Panc1 (cell line): ENCODE results near the gene RAB23. TPM values are rescaled to one million over a fixed set of nuclear protein-coding genes. Genes with fewer than 3 reads are reported as not detected.

ENCODE experiments used
- ATAC-seq: fragments of 200-7000 bp; cut with Tn5 transposase; 2 replicates; pipeline ENCODE4 v1.9.1; 2020; ENCODE audit warnings: mild to moderate bottlenecking, moderate library complexity
- BruUV-seq: library from RNA; stranded (reverse); fragments of 400-500 nt; replicated peaks from 2 replicates; lab custom pipeline; 2021; lab: Mats Ljungman, UMichigan
- CTCF ChIA-PET: fragments of 300-600 bp; sonication (Branson Sonifier 250); formaldehyde crosslinking; loops from one replicate; lab custom pipeline; 2022; ENCODE audit warnings: antibody characterized with exemption; lab: Charles Lee
- POLR2A ChIA-PET: fragments of 300-600 bp; sonication (Branson Sonifier 250); formaldehyde crosslinking; loops from one replicate; lab custom pipeline; 2022; ENCODE audit warnings: antibody characterized with exemption; lab: Charles Lee
- DNase-seq: peaks from one replicate; pipeline ENCODE4 v3.0.0-alpha.2; 2010; ENCODE audit warnings: low read depth, low spot score
- H3K27ac ChIP-seq: 2 replicates; pipeline ENCODE4 v1.5.1; 2011; ENCODE audit warnings: mild to moderate bottlenecking, low read length, inconsistent platforms
- H3K27me3 ChIP-seq: fragments of 200-500 bp; sonication (Bioruptor generic); 2 replicates; pipeline ENCODE4 v1.6.0; 2014; ENCODE audit warnings: low read length, inconsistent platforms; ENCODE audit not compliant: control insufficient read depth, insufficient read depth
- H3K36me3 ChIP-seq: fragments of 200-500 bp; sonication (Bioruptor generic); 2 replicates; pipeline ENCODE4 v1.5.1; 2014; ENCODE audit warnings: inconsistent platforms, mild to moderate bottlenecking, low read length, moderate library complexity; ENCODE audit not compliant: control insufficient read depth, insufficient read depth
- H3K4me1 ChIP-seq: 2 replicates; pipeline ENCODE4 v1.5.1; 2011; ENCODE audit warnings: inconsistent platforms, mild to moderate bottlenecking, low read length, moderate library complexity; ENCODE audit not compliant: control insufficient read depth, insufficient read depth
- H3K4me3 ChIP-seq, 2 experiments: 2 replicates each; pipeline ENCODE4 v1.5.1; 2011 to 2012; ENCODE audit warnings: low read depth in 2 of 2, low read length in 2 of 2, mild to moderate bottlenecking in 2 of 2, inconsistent platforms in 1 of 2, moderate library complexity in 1 of 2
- H3K9me3 ChIP-seq: fragments of 200-500 bp; sonication (Bioruptor generic); 2 replicates; pipeline ENCODE4 v1.5.1; 2014; ENCODE audit warnings: low read depth, mild to moderate bottlenecking, inconsistent platforms, low read length, moderate library complexity; ENCODE audit not compliant: control insufficient read depth, insufficient read depth
- POLR2AphosphoS5 ChIP-seq: IDR thresholded peaks from 2 replicates; pipeline ENCODE4 v1.6.1; 2012; ENCODE audit warnings: mild to moderate bottlenecking, low read depth, low read length, moderate library complexity
- SIN3A ChIP-seq: IDR thresholded peaks from 2 replicates; pipeline ENCODE4 v1.6.1; 2012; ENCODE audit warnings: low read depth, mild to moderate bottlenecking, low read length, moderate library complexity, borderline replicate concordance; ENCODE audit not compliant: insufficient read depth
- TCF7L2 ChIP-seq: IDR thresholded peaks from 2 replicates; pipeline ENCODE4 v1.6.1; 2011; ENCODE audit warnings: mild to moderate bottlenecking, low read depth, low read length, inconsistent platforms
- in situ Hi-C: cut with HindIII; loops from 2 replicates; pipeline ENCODE4 v1.10.0; 2016; ENCODE audit warnings: low sequenced_read_pairs, low pct_unique_long_range_greater_than_20kb
- intact Hi-C: fragments of 100-400 bp; cut with micrococcal nuclease; formaldehyde crosslinking; loops from one replicate; pipeline ENCODE4 v1.10.0; 2022; ENCODE audit not compliant: unreplicated experiment
- total RNA-seq: library from RNA; stranded (reverse); gene quantifications from one replicate; pipeline ENCODE4 v1.2.1, GENCODE V29; 2021; ENCODE audit not compliant: unreplicated experiment
- TF ChIP-seq, protein P1 (sequence below): fragments of 450-650 bp; IDR thresholded peaks from 2 replicates; pipeline ENCODE4 v1.5.1; 2017; ENCODE audit warnings: mild to moderate bottlenecking
- TF ChIP-seq, protein P2 (sequence below), 2 experiments: IDR thresholded peaks; 2 replicates each; pipeline ENCODE4 v1.6.1; 2011 to 2012; ENCODE audit warnings: low read depth in 2 of 2, control low read depth in 1 of 2, low read length in 1 of 2, mild to moderate bottlenecking in 1 of 2, moderate library complexity in 1 of 2; ENCODE audit not compliant: insufficient read depth in 1 of 2

Gene RAB23
- total RNA-seq, 1 experiment from 2014 or later = 25.5 TPM

DNA sequence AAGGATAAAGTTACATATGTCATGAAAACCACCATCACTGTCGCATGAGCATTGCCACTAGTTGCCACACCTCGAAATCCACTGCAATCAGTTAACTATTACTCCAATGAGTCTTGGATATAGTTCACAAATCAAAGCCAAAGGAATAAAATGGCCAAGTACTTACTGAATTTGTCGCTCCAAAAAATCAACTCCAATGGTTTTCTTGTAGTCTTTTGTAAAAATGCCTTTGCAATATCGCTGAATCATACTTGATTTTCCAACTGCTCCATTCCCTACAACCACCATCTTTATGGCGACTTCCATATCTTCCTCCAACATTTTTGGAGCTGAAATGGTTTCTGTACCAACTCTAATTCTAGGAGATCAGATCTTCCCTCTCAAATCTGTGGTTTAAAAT, 12.0 kb downstream of the RAB23 start:
- CTCF ChIA-PET = no interaction called here
- in situ Hi-C loops = no loop called here
- H3K27me3 ChIP-seq = no peaks in the 10 kb centered on the region
- H3K4me1 ChIP-seq = peaks cover 3% of the 10 kb centered on the region; the same call in 1 of the 2 replicates
- no TSS peak for BruUV-seq
- no peak for DNase-seq
- no peaks in the 10 kb centered on the region for H3K9me3 ChIP-seq
- H3K4me3 ChIP-seq = no peak overlapping the region
- H3K27ac ChIP-seq = no peak overlapping the region
- intact Hi-C loops = no loop called here
- POLR2A ChIA-PET = no interaction called here
- ATAC-seq = no peak
- no peaks in the 10 kb centered on the region for H3K36me3 ChIP-seq
- no peak for TF ChIP-seq SIN3A
- TF ChIP-seq, protein P1, sequence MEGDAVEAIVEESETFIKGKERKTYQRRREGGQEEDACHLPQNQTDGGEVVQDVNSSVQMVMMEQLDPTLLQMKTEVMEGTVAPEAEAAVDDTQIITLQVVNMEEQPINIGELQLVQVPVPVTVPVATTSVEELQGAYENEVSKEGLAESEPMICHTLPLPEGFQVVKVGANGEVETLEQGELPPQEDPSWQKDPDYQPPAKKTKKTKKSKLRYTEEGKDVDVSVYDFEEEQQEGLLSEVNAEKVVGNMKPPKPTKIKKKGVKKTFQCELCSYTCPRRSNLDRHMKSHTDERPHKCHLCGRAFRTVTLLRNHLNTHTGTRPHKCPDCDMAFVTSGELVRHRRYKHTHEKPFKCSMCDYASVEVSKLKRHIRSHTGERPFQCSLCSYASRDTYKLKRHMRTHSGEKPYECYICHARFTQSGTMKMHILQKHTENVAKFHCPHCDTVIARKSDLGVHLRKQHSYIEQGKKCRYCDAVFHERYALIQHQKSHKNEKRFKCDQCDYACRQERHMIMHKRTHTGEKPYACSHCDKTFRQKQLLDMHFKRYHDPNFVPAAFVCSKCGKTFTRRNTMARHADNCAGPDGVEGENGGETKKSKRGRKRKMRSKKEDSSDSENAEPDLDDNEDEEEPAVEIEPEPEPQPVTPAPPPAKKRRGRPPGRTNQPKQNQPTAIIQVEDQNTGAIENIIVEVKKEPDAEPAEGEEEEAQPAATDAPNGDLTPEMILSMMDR = no peak
- TF ChIP-seq TCF7L2 = no peak
- TF ChIP-seq POLR2AphosphoS5 = no peak
- TF ChIP-seq, protein P2, sequence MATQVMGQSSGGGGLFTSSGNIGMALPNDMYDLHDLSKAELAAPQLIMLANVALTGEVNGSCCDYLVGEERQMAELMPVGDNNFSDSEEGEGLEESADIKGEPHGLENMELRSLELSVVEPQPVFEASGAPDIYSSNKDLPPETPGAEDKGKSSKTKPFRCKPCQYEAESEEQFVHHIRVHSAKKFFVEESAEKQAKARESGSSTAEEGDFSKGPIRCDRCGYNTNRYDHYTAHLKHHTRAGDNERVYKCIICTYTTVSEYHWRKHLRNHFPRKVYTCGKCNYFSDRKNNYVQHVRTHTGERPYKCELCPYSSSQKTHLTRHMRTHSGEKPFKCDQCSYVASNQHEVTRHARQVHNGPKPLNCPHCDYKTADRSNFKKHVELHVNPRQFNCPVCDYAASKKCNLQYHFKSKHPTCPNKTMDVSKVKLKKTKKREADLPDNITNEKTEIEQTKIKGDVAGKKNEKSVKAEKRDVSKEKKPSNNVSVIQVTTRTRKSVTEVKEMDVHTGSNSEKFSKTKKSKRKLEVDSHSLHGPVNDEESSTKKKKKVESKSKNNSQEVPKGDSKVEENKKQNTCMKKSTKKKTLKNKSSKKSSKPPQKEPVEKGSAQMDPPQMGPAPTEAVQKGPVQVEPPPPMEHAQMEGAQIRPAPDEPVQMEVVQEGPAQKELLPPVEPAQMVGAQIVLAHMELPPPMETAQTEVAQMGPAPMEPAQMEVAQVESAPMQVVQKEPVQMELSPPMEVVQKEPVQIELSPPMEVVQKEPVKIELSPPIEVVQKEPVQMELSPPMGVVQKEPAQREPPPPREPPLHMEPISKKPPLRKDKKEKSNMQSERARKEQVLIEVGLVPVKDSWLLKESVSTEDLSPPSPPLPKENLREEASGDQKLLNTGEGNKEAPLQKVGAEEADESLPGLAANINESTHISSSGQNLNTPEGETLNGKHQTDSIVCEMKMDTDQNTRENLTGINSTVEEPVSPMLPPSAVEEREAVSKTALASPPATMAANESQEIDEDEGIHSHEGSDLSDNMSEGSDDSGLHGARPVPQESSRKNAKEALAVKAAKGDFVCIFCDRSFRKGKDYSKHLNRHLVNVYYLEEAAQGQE (IDR thresholded peaks at IDR 0.05; ENCODE audit: insufficient read depth in 1 of 2, low read depth in 2 of 2, low read length in 1 of 2) = no peak

DNA sequence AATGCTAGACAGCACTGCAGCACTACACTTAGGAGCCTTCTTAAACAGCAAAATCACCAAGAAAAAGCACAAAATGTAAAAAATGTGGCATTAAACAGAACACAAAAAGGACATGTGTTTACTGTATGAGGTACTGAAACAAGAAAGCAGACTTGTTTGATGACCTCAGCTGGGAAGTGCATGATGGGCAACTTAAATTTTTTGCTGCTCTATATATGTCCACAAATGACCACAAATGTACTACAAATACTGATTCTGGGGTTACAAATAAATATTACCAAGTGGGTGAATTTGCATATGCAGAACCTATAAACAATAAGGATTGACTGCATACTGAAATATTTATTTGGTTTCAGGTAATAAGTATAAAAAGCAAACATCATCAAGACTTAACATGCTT, 13.1 kb downstream of the RAB23 start:
- Histone ChIP-seq H3K27me3 (no peaks in the 10 kb centered on the region), H3K4me1 (peaks cover 3% of the 10 kb centered on the region; the same call in 1 of the 2 replicates), H3K36me3 (no peaks in the 10 kb centered on the region), H3K4me3 (no peak overlapping the region), H3K9me3 (no peaks in the 10 kb centered on the region), H3K27ac (no peak overlapping the region)
- DNase-seq (no peak), ATAC-seq (no peak)
- no TSS peak for BruUV-seq
- TF ChIP-seq POLR2AphosphoS5 = no peak
- TF ChIP-seq, protein P1 = no peak
- TF ChIP-seq SIN3A = no peak
- no peak for TF ChIP-seq TCF7L2
- TF ChIP-seq, protein P2 (IDR thresholded peaks at IDR 0.05; ENCODE audit: insufficient read depth in 1 of 2, low read depth in 2 of 2, low read length in 1 of 2) = no peak
- ChIA-PET CTCF (no interaction called here), POLR2A (no interaction called here)
- in situ Hi-C loops (no loop called here), intact Hi-C loops (no loop called here)
